ENCODE results near the gene SDSL.

SDSL gene

DNA sequence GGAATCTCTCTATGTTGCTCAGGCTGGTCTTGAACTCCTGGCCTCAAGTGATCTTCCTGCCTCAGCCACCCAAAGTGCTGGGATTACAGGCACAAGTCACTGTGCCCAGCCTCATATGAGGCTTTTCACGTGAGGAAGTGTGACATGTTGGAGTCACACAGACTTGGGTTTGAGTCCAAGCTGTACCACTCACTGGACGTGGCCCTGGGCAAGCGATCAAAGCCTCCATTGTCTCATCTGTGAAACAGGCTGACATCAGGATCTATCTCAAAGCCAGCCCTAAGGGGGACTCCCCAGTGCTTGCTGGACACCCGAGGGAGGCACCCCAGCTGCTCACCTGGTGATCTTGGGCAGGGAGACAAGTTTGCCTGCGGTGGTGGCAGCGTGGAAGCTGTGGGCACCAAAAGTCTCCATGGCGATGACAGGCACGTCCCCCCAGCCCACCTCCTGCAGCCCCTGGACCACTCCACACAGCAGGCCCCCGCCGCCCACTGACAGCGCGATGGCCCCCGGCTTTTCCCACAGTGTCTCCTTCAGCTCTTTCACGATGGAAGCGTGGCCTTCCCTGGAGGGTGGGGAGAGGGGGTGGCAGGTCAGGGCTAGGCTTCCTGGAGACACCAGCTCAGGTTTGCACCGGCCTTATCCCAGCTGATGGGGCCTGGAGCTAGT, 25.2 kb upstream of the SDSL start:
- DNase-seq = no peak

- DNase-seq = no peak
Measured at GRCh38 chr12:113397497-113398197, 24.5 kb upstream of the SDSL start.

DNA sequence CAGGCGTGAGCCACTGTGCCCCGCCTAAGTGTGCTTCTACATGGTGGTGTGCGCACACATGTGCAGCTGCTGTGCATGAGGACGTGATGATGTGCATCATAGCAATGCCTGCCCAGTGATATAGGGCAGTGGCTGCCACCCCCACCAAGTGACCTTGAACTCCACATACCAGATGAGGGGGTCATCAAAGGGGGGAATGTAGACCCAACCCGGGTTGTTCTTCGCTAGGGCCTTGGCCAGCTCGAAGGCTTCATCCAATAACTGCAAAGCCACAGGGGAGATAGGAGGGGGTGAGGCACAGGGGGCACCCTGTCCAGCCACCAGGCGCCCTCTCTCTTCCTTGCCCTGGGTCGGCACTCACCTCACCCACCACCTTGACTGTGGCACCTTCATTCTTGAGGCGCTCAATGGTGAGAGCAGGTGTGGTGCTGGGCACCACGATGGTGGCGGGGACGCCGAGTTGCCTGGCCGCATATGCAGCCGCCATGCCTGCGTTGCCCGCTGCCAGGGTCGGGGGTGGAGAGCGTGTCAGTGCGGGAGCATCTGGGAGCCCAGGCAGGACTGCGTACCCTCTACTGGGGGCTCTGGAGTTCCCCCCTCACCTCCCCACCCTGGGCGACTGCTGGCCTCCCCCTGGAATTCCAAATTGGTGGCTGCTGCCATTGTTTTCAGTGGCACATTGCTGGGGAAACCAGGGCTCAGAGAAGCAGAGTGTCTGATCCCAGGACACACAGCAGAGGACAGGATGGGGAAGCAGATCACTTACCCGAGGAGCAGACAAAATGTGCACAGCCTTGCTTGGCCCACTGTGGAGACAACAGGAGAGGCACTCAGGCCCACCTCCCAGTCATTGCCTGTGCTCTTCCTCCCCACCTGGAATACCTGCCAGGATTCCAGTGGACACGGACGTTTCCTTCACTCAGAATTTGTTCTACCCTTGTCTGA, 23.6 kb upstream of the SDSL start:
- DNase-seq = no peak

GRCh38 chr12:113399490-113399889, 22.7 kb upstream of the SDSL start:
- no peak for DNase-seq

GRCh38 chr12:113400362-113400761, 21.8 kb upstream of the SDSL start:
- no peak for DNase-seq

GRCh38 chr12:113401066-113402000, 20.8 kb upstream of the SDSL start:
- DNase-seq = no peak

DNA sequence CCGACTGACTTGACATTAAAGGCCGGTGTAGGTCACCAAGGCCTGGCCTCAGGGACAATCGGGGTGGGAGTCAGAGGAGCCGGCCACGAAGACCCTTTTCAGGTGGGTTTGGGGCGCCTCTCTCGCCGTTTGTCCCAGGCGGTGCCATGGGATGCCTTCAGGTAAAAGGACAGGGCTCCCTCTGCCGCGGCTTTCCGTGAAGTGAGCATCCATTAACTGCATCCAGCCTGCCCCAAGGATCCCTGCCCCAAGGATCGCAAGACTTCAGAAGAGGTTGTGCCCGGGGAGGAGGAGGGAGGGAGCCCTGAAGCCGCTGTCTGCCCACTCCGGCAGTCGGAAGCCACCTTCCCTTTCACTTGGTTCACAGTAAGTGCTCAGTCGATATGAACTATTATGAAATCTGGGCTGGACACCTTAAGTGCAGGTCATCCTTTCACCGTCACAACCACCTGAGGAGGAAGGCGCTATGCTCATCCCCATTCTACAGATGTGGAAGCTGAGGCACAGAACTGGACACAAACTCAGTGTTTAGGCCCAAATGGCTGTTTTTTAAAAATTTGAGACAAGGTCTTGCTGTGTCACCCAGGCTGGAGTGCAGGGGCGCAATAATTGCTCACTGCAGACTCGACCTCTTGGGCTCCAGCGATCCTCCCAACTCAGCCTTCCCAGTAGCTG, 19.5 kb upstream of the SDSL start:
- DNase-seq = no peak

DNA sequence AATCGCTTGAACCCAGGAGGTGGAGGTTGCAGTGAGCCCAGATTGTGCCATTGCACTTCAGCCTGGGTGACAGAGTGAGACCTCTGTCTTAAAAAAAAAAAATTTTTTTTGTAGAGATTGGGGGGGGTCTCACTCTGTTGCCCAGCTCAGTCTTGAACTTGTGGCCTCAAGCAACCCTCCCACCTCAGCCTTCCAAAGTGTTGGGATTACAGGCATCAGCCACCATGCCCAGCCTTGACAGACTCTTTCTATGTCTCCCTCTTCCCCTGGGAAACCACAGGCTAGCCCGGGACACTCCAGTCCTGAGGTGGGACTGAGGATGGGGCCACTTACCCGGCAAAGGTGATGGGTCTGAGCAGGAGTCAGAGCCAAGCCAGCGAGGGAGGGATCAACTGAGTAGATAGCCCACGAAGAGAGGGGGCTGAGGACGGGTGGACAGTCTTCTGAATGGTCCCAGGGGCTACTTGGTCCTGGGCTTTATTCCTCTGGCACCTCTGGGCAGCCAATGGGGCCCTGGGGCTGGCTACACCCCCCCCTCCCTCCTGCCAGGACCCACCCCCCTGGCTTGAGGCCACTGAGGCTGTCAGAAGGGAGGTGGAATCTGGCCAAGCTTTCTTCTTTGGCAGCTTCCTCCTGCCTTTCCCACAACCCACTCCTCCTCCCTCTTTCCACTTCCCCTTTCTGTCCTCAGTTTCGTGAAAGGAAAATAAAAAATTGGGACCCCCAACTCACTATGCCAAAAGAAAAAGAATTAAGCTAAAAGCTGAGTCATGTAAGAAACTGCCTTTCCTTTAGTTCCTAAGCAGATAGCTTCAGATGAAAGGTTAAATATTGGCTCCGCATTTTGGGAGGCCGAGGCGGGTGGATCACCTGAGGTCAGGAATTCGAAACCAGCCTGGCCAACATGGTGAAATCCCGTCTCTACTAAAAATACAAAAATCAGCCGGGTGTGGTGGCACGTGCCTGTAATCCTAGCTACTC, 18.5 kb upstream of the SDSL start, which contains the start of gene SDS:
Gene SDS (minus strand): TSS at position 453 of the 981 bp plus-strand sequence. CDS start 4,179 bp downstream, outside the sequence.
- peak; percentile 48 for DNase-seq

GRCh38 chr12:113405694-113406093, 16.5 kb upstream of the SDSL start:
- no peak for DNase-seq

DNA sequence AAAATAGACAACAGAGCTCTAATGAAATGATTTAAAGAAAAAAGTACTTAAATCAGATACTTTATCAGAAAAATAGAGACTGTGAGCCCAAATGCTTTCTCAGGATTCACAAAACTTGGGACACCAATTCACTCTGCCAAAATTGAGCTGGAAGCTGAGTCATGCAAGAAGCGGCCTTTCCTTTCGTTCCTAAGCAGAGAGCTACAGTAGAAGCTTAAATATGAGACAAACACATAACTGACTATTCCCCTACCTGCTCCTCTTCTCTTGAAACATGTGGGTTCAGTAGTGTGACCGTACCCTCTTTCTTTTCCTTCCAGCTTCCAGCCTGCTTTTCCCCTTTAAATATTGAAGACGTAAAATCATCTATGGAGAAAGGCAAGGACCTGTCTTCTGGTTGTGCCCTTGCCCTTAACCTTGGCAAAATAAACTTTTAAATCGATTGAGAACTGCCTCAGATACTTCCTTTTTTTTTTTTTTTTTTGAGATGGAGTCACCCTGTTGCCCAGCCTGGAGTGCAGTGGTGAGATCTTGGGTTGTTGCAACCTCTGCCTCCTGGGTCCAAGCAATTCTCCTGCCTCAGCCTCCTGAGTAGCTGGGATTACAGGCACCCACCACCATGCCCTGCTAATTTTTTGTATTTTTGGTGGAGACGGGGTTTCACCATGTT, 14.1 kb upstream of the SDSL start:
- DNase-seq = peak; percentile 25

GRCh38 chr12:113408756-113409298, 13.4 kb upstream of the SDSL start:
- peak; percentile 65 for DNase-seq

DNA sequence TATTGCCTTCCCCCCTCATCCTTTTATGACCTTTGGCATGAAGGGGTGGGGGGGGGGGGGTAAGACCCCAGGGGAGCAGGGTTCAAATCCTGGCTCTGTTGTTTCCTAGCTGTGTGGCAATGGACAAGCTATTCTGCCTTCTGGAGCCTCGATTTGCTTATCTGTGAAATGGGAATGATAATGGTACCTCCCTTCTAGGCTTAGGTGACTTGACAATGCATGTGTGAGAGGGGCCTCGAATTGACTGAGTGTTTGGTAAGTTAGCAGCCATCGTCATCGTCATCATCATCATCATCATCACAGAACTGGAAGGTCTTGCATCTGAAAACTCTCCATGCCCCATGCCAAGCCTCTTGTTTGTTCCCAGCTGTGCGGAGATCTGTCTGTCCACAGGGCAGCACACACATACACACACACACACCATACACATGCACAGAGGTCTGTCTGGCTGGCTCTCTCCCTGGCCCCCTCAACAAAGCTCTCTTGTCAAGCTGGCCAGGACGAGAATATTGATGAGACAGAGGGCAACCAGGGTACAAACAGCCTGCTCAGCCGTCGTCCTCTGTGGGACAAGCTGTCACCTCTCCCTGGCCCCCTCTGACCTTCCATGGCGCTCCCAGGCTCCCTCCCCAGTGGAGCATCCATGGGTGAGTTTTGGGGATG, 12.6 kb upstream of the SDSL start:
- DNase-seq = no peak

GRCh38 chr12:113413488-113413939, 8.7 kb upstream of the SDSL start:
- no peak for DNase-seq

DNA sequence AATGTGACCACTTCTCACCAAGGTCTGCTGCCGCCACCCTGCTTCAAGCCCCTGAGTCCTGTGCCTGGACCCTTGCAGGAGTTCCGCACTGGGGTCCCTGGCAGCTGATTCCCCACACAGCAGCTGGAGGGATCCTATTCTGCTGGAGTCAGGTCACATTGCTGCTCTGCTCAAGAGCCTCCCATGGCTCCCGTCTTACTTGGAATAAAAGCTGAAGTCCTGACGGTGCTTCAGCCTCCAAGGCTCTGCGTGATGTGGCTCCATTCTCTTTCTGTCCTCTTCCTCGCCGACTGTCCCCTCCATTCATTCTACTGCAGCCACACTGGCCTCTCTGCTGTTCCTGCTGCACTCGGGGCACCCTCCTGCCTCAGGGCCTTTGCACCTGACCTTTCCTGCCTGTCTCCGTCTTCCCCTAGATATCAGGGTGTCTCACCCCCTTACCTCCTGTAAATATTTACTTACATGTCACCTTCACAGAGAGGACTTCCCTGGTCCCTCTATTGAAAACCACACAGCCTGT, 7.6 kb upstream of the SDSL start:
- DNase-seq = no peak

- peak; percentile 34 for DNase-seq
Measured at GRCh38 chr12:113416091-113416754, 6.0 kb upstream of the SDSL start.

DNA sequence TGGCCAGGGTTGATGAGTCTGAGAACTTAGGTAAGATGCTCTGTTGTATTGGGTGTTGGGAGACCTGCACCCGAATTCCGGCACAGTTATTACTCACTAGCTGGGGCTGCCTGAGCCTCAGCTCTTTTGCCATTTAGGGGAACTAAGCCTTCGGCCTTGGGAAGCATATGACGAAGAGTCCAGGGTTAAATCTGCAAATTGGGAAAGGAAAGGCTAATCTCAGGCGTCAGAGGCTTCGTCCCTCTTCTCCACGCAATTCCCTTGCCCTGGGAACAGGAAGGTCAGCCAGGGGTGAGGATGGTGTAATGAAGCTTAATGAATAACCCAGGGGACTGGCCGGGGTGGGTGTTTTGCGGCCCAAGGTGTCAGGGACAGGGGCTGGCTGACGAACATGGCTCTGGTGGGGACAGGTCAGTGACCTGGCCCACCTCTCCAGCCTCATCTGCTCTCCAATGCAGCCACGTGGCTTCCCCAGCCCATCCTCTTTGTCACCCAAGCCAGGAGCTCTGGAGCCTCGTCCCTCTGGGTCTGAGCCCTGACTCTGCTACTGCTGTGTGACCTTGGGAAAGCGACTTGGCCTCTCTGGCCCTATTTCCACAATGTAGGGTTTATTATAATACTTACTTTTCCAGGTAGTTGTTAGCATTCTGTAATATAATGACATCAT, 3.8 kb upstream of the SDSL start:
- no peak for DNase-seq

- peak; percentile 92 for DNase-seq
Measured at GRCh38 chr12:113420996-113421595, 1.1 kb upstream of the SDSL start.

Data from hematopoietic multipotent progenitor cell treated with erythropoietin and hydrocortisone succinate and interleukin-3 and kit ligand, for 8 days (in vitro differentiated cells).